HepG2 (cell line): ENCODE results near the gene RNF208. TPM values are rescaled to one million over a fixed set of nuclear protein-coding genes. Genes with fewer than 3 reads are reported as not detected.
A peak's percentile ranks its signal among the peaks of the same experiment; 100 is the strongest.

Experiments used
- ATF7-NPFF ChIP-seq: sonication (generic); formaldehyde crosslinking; IDR thresholded peaks from 2 replicates; pipeline ENCODE4 v1.8.1; 2023; ENCODE audit warnings: mild to moderate bottlenecking, low read depth, missing genetic modification reagents, moderate library complexity
- BRD4 ChIP-seq: sonication (generic); formaldehyde crosslinking; IDR thresholded peaks from 2 replicates; pipeline ENCODE4 v1.4.0; 2020; ENCODE audit warnings: missing genetic modification reagents
- EED ChIP-seq: sonication (generic); formaldehyde crosslinking; IDR thresholded peaks from 2 replicates; pipeline ENCODE4 v1.5.0; 2020; ENCODE audit warnings: mild to moderate bottlenecking, missing genetic modification reagents
- MEIS1 ChIP-seq: sonication (generic); formaldehyde crosslinking; IDR thresholded peaks from 2 replicates; pipeline ENCODE4 v1.9.0; 2021; ENCODE audit warnings: mild to moderate bottlenecking, missing genetic modification reagents, moderate library complexity, borderline replicate concordance
- NFKBIZ ChIP-seq: IDR thresholded peaks from 2 replicates; pipeline ENCODE4 v1.6.1; 2018; ENCODE audit warnings: missing genetic modification reagents, missing compliant biosample characterization
- NPAS2 ChIP-seq: sonication (generic); formaldehyde crosslinking; IDR thresholded peaks from 2 replicates; pipeline ENCODE4 v1.8.0; 2022; ENCODE audit warnings: mild to moderate bottlenecking, missing genetic modification reagents, borderline replicate concordance
- RAD21 ChIP-seq: fragments of 450-650 bp; formaldehyde crosslinking; IDR thresholded peaks from 2 replicates; pipeline ENCODE4 v1.5.0; 2020; ENCODE audit warnings: mild to moderate bottlenecking
- TEAD3 ChIP-seq: optimal IDR thresholded peaks from 2 replicates; pipeline ENCODE3; 2016; ENCODE audit warnings: borderline replicate concordance
- ZNF143 ChIP-seq: sonication (generic); formaldehyde crosslinking; IDR thresholded peaks from 2 replicates; pipeline ENCODE4 v1.4.0; 2020; ENCODE audit warnings: missing genetic modification reagents
- ZNF337 ChIP-seq: sonication (generic); formaldehyde crosslinking; IDR thresholded peaks from 2 replicates; pipeline ENCODE4 v1.5.1; 2020; ENCODE audit warnings: missing genetic modification reagents, low read depth, mild to moderate bottlenecking, borderline replicate concordance
- ZNF350 ChIP-seq: sonication (generic); formaldehyde crosslinking; IDR thresholded peaks from 2 replicates; pipeline ENCODE4 v1.4.0; 2020; ENCODE audit warnings: mild to moderate bottlenecking, low read depth, missing genetic modification reagents, borderline replicate concordance
- ZNF468 ChIP-seq: sonication (generic); formaldehyde crosslinking; IDR thresholded peaks from 2 replicates; pipeline ENCODE4 v1.8.0; 2022; ENCODE audit warnings: mild to moderate bottlenecking, moderate library complexity, missing genetic modification reagents
- ZNF652 ChIP-seq: IDR thresholded peaks from 2 replicates; pipeline ENCODE4 v1.6.1; 2016; ENCODE audit warnings: low read depth, borderline replicate concordance
- ZNF747 ChIP-seq: sonication (generic); formaldehyde crosslinking; IDR thresholded peaks from 2 replicates; pipeline ENCODE4 v1.8.1; 2023; ENCODE audit warnings: missing genetic modification reagents, mild to moderate bottlenecking, borderline replicate concordance
- polyA plus RNA-seq, 8 experiments: library from polyadenylated mRNA; depleted of rRNA in 3 of 8; stranded (reverse) in 7 of 8; unstranded in 1 of 8; fragments of >200 nt; fragmentation: Illumina TruSeq in 4 of 8; extraction: Trizol in 4 of 8; gene quantifications; 2 replicates each; pipeline versions ENCODE4 v1.2.1 to v1.2.3, GENCODE V29; 2011 to 2016; ENCODE audit warnings: low read depth in 4 of 8, missing spikeins in 1 of 8, mixed read lengths in 1 of 8; ENCODE audit not compliant: insufficient read depth in 1 of 8
- total RNA-seq, 5 experiments: library from RNA; depleted of rRNA; stranded (reverse); fragments of >200 nt; fragmentation: Illumina TruSeq; extraction: Trizol; gene quantifications; 2 replicates each; pipeline ENCODE4 v1.2.3, GENCODE V29; 2016; ENCODE audit warnings: low read depth in 1 of 5
- TF ChIP-seq, protein P1 (sequence below), 2 experiments: sonication (generic) in 1 of 2; formaldehyde crosslinking in 1 of 2; IDR thresholded peaks; 2 replicates each; pipeline versions ENCODE4 v1.6.1 to v1.9.0; 2014 to 2022; ENCODE audit warnings: antibody characterized with exemption in 1 of 2, borderline replicate concordance in 1 of 2, inconsistent platforms in 1 of 2, low read depth in 1 of 2, missing genetic modification reagents in 1 of 2
- TF ChIP-seq, protein P2 (sequence below): conservative IDR thresholded peaks from 2 replicates; pipeline ENCODE4 v1.6.1; 2018; ENCODE audit warnings: missing genetic modification reagents
- TF ChIP-seq, protein P3 (sequence below): sonication (generic); formaldehyde crosslinking; IDR thresholded peaks from 2 replicates; pipeline ENCODE4 v1.5.1; 2020; ENCODE audit warnings: mild to moderate bottlenecking, missing genetic modification reagents, moderate library complexity
- TF ChIP-seq, protein P4 (sequence below): IDR thresholded peaks from 2 replicates; pipeline ENCODE4 v1.6.1; 2012; ENCODE audit warnings: low read depth, low read length, improper control_type of control experiment

Gene RNF208
- total and polyA plus RNA-seq, 2 of the 13 experiments (the other 11 are each of a cell fraction or from before 2014, with no cell fraction given), result 1.6 to 2.1 TPM

DNA sequence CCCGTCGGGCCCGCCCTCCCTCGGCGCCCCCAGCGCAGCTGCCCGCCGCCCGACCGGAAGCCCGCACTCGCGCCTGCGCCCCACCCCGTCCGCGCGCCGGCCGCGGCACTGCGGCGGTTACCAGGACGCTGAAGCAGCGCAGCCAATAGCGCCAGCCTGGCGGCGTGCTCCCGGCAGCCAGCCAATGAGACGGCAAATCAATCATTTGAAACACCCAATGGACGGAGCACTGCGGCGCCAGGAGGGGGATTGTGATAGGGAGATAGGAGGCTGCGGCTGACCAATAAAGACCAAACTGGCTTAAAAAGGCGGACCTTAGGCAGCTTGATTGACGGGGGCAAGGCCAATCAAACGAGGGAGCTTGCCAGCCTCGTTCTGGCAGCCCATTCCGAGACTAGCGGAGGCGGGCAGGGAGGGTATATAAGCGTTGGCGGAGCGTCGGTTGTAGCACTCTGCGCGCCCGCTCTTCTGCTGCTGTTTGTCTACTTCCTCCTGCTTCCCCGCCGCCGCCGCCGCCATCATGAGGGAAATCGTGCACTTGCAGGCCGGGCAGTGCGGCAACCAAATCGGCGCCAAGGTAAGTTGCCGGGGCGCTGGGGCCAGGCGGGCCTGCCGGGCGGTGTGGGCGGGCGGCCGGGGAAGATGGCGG, 18.9 kb upstream of the RNF208 start, which contains the start of gene TUBB4B (continued):
- TF ChIP-seq, protein P1, sequence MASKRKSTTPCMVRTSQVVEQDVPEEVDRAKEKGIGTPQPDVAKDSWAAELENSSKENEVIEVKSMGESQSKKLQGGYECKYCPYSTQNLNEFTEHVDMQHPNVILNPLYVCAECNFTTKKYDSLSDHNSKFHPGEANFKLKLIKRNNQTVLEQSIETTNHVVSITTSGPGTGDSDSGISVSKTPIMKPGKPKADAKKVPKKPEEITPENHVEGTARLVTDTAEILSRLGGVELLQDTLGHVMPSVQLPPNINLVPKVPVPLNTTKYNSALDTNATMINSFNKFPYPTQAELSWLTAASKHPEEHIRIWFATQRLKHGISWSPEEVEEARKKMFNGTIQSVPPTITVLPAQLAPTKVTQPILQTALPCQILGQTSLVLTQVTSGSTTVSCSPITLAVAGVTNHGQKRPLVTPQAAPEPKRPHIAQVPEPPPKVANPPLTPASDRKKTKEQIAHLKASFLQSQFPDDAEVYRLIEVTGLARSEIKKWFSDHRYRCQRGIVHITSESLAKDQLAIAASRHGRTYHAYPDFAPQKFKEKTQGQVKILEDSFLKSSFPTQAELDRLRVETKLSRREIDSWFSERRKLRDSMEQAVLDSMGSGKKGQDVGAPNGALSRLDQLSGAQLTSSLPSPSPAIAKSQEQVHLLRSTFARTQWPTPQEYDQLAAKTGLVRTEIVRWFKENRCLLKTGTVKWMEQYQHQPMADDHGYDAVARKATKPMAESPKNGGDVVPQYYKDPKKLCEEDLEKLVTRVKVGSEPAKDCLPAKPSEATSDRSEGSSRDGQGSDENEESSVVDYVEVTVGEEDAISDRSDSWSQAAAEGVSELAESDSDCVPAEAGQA (IDR thresholded peaks at IDR 0.05; ENCODE audit: low read depth), result peak; percentile 48; the same call in 1 of the 2 replicates
- TF ChIP-seq, protein P1 (CRISPR knock-in tag; IDR thresholded peaks at IDR 0.05; ENCODE audit: borderline replicate concordance), result peak; percentile 50; the same call in 1 of the 2 replicates
- no peak for TF ChIP-seq EED (CRISPR knock-in tag)
- no peak for TF ChIP-seq ZNF747 (CRISPR knock-in tag)
- TF ChIP-seq, protein P2, sequence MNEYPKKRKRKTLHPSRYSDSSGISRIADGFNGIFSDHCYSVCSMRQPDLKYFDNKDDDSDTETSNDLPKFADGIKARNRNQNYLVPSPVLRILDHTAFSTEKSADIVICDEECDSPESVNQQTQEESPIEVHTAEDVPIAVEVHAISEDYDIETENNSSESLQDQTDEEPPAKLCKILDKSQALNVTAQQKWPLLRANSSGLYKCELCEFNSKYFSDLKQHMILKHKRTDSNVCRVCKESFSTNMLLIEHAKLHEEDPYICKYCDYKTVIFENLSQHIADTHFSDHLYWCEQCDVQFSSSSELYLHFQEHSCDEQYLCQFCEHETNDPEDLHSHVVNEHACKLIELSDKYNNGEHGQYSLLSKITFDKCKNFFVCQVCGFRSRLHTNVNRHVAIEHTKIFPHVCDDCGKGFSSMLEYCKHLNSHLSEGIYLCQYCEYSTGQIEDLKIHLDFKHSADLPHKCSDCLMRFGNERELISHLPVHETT, result no peak
- TF ChIP-seq TEAD3 (CRISPR knock-in tag), result peak; percentile 71
- peak; percentile 69 for TF ChIP-seq RAD21
- peak; percentile 78 for TF ChIP-seq NFKBIZ (CRISPR knock-in tag)
- no peak for TF ChIP-seq ZNF337 (CRISPR knock-in tag)
- TF ChIP-seq, protein P3, sequence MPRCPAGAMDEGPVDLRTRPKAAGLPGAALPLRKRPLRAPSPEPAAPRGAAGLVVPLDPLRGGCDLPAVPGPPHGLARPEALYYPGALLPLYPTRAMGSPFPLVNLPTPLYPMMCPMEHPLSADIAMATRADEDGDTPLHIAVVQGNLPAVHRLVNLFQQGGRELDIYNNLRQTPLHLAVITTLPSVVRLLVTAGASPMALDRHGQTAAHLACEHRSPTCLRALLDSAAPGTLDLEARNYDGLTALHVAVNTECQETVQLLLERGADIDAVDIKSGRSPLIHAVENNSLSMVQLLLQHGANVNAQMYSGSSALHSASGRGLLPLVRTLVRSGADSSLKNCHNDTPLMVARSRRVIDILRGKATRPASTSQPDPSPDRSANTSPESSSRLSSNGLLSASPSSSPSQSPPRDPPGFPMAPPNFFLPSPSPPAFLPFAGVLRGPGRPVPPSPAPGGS (CRISPR knock-in tag), result no peak
- no peak; the same call in none of the 2 replicates for TF ChIP-seq ZNF350 (CRISPR knock-in tag)
- TF ChIP-seq NPAS2 (CRISPR knock-in tag), result no peak
- TF ChIP-seq ZNF143 (CRISPR knock-in tag), result peak; percentile 4; the same call in 1 of the 2 replicates
- no peak for TF ChIP-seq ZNF468
- TF ChIP-seq ATF7-NPFF (CRISPR knock-in tag), result no peak; the same call in 1 of the 2 replicates
- no peak for TF ChIP-seq MEIS1 (CRISPR knock-in tag)
- TF ChIP-seq ZNF652 (CRISPR knock-in tag), result no peak
- TF ChIP-seq, protein P4, sequence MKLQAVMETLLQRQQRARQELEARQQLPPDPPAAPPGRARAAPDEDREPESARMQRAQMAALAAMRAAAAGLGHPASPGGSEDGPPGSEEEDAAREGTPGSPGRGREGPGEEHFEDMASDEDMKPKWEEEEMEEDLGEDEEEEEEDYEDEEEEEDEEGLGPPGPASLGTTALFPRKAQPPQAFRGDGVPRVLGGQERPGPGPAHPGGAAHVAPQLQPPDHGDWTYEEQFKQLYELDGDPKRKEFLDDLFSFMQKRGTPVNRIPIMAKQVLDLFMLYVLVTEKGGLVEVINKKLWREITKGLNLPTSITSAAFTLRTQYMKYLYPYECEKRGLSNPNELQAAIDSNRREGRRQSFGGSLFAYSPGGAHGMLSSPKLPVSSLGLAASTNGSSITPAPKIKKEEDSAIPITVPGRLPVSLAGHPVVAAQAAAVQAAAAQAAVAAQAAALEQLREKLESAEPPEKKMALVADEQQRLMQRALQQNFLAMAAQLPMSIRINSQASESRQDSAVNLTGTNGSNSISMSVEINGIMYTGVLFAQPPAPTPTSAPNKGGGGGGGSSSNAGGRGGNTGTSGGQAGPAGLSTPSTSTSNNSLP, result no peak
- TF ChIP-seq BRD4, result peak; percentile 76
